ENCODE data around the gene AP2S1.

The AP2S1 gene

GRCh38 chr19:46841458-46842083 is 9.1 kb downstream of the AP2S1 start:
- no peak overlapping the region for H3K4me3 ChIP-seq (ENCODE audit: control insufficient read depth, low read depth, low read length)
- DNase-seq (ENCODE audit: low read depth): peak; percentile 63
- no peak for TF ChIP-seq CTCF (conservative IDR thresholded peaks at IDR 0.05; ENCODE audit: control insufficient read depth, insufficient read depth, low read depth, low read length)

GRCh38 chr19:46840498-46840942 is 10.1 kb downstream of the AP2S1 start:
- TF ChIP-seq CTCF (conservative IDR thresholded peaks at IDR 0.05; ENCODE audit: control insufficient read depth, insufficient read depth, low read depth, low read length): peak; percentile 83
- no peak overlapping the region for H3K4me3 ChIP-seq (ENCODE audit: control insufficient read depth, low read depth, low read length)
- DNase-seq (ENCODE audit: low read depth): peak; percentile 71

- no peak for TF ChIP-seq CTCF (conservative IDR thresholded peaks at IDR 0.05; ENCODE audit: control insufficient read depth, insufficient read depth, low read depth, low read length)
- DNase-seq (ENCODE audit: low read depth): no peak
- no peak overlapping the region for H3K4me3 ChIP-seq (ENCODE audit: control insufficient read depth, low read depth, low read length)
Observed at GRCh38 chr19:46839752-46840497, 10.7 kb downstream of the AP2S1 start.

GRCh38 chr19:46838160-46838559 is 12.5 kb downstream of the AP2S1 start:
- TF ChIP-seq CTCF (conservative IDR thresholded peaks at IDR 0.05; ENCODE audit: control insufficient read depth, insufficient read depth, low read depth, low read length): no peak
- no peak overlapping the region for H3K4me3 ChIP-seq (ENCODE audit: control insufficient read depth, low read depth, low read length)
- no peak for DNase-seq (ENCODE audit: low read depth)

- H3K4me3 ChIP-seq (ENCODE audit: control insufficient read depth, low read depth, low read length): no peak overlapping the region
- DNase-seq (ENCODE audit: low read depth): no peak
- TF ChIP-seq CTCF (conservative IDR thresholded peaks at IDR 0.05; ENCODE audit: control insufficient read depth, insufficient read depth, low read depth, low read length): no peak
Observed at GRCh38 chr19:46834984-46835383, 15.7 kb downstream of the AP2S1 start.

GRCh38 chr19:46834121-46834520 is 16.5 kb downstream of the AP2S1 start:
- no peak for DNase-seq (ENCODE audit: low read depth)
- H3K4me3 ChIP-seq (ENCODE audit: control insufficient read depth, low read depth, low read length): no peak overlapping the region
- TF ChIP-seq CTCF (conservative IDR thresholded peaks at IDR 0.05; ENCODE audit: control insufficient read depth, insufficient read depth, low read depth, low read length): no peak
